ENCODE measurements around the gene AEBP2. TPM values are rescaled to one million over a fixed set of nuclear protein-coding genes. Genes with fewer than 3 reads are reported as not detected.
A peak's percentile ranks its signal among the peaks of the same experiment; 100 is the strongest.

The AEBP2 gene
- total and polyA plus RNA-seq, 4 donors = 8.6 to 78.2 (median 21.6) TPM

DNA sequence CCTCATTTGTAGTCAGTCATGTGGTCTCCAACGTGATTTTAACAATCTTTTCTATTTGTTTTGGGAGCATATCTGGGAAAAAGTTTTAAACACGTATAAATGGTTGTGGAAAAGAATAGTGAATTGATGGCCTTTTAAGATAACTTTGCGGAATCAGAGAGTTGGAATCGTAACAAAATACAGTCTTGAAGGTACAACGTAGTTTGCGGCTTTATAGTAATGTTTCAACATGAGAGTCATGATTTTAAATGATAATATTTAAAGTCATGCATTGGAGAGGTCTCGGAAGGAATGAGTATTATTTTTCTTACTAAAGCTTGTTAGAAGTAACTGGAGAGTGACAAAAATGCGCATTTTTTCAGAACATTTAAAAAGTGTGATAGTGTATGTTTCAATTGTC, 1.6 kb downstream of the AEBP2 start:
- peak overlapping the region; percentile 71 to 92 for H3K9ac ChIP-seq (ENCODE audit: insufficient read depth in 1 of 2, low read length in 2 of 2)
- TF ChIP-seq, protein P1, sequence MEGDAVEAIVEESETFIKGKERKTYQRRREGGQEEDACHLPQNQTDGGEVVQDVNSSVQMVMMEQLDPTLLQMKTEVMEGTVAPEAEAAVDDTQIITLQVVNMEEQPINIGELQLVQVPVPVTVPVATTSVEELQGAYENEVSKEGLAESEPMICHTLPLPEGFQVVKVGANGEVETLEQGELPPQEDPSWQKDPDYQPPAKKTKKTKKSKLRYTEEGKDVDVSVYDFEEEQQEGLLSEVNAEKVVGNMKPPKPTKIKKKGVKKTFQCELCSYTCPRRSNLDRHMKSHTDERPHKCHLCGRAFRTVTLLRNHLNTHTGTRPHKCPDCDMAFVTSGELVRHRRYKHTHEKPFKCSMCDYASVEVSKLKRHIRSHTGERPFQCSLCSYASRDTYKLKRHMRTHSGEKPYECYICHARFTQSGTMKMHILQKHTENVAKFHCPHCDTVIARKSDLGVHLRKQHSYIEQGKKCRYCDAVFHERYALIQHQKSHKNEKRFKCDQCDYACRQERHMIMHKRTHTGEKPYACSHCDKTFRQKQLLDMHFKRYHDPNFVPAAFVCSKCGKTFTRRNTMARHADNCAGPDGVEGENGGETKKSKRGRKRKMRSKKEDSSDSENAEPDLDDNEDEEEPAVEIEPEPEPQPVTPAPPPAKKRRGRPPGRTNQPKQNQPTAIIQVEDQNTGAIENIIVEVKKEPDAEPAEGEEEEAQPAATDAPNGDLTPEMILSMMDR (IDR thresholded peaks at IDR 0.05; ENCODE audit: control extremely low read depth, extremely low read depth) = no peak
- 10 to 19% methylated on average over 8 of the region's 8 CpGs for WGBS, 2 donors
- H3K9me3 ChIP-seq (ENCODE audit: control insufficient read depth in 4 of 4, insufficient read depth in 3 of 4, low read length in 3 of 4) = no peaks in the 10 kb centered on the region
- H3K4me1 ChIP-seq (ENCODE audit: control insufficient read depth in 5 of 5, insufficient read depth in 5 of 5, low read length in 5 of 5) = peaks cover 0 to 14% (median 7%) of the 10 kb centered on the region in 5 donors
- no peaks in the 10 kb centered on the region for H3K27me3 ChIP-seq (ENCODE audit: control insufficient read depth in 3 of 3, insufficient read depth in 3 of 3, low read length in 2 of 3)
- H3K36me3 ChIP-seq (ENCODE audit: control insufficient read depth in 4 of 4, insufficient read depth in 4 of 4, low read length in 4 of 4) = peaks cover 0 to 4% (median 3%) of the 10 kb centered on the region in 4 donors
- peak overlapping the region in 1 of 2 donors; percentile 93 for H3K27ac ChIP-seq (ENCODE audit: low read depth in 1 of 2, low read length in 1 of 2)
- DNase-seq (no peak), ATAC-seq (ENCODE audit: insufficient read depth, low FRiP score) (no peak)
- no peak overlapping the region for H3K4me3 ChIP-seq

DNA sequence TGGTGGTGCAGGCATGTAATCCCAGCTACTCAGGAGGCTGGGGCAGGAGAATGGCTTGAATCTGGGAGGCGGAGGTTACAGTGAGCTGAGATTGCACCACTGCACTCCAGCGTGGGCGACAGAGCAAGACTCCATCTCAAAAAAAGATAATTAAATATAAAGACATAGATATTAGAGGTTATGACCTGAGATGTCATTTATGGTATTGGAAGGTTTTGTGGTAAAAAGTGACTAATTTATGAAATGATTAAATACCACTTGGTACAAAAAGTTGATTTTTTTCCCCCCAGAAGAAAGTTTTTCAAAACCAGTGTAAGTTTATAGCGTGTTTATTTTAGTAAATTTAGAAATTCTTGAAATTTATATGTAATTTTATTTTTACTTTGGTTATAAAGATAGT, 4.3 kb downstream of the AEBP2 start:
- H3K27ac ChIP-seq (ENCODE audit: low read depth in 1 of 2, low read length in 1 of 2) = no peak overlapping the region
- H3K9me3 ChIP-seq (ENCODE audit: control insufficient read depth in 4 of 4, insufficient read depth in 3 of 4, low read length in 3 of 4) = no peaks in the 10 kb centered on the region
- WGBS, 2 donors = 87 to 88% methylated on average over 4 of the region's 4 CpGs
- peaks cover 0 to 4% (median 3%) of the 10 kb centered on the region in 4 donors for H3K36me3 ChIP-seq (ENCODE audit: control insufficient read depth in 4 of 4, insufficient read depth in 4 of 4, low read length in 4 of 4)
- no peak overlapping the region for H3K4me3 ChIP-seq
- H3K9ac ChIP-seq (ENCODE audit: insufficient read depth in 1 of 2, low read length in 2 of 2) = no peak overlapping the region
- ATAC-seq (ENCODE audit: insufficient read depth, low FRiP score) = no peak
- DNase-seq = no peak
- no peaks in the 10 kb centered on the region for H3K27me3 ChIP-seq (ENCODE audit: control insufficient read depth in 3 of 3, insufficient read depth in 3 of 3, low read length in 2 of 3)
- TF ChIP-seq, protein P1 (IDR thresholded peaks at IDR 0.05; ENCODE audit: control extremely low read depth, extremely low read depth) = no peak
- H3K4me1 ChIP-seq (ENCODE audit: control insufficient read depth in 5 of 5, insufficient read depth in 5 of 5, low read length in 5 of 5) = peaks cover 0 to 18% (median 10%) of the 10 kb centered on the region in 5 donors

DNA sequence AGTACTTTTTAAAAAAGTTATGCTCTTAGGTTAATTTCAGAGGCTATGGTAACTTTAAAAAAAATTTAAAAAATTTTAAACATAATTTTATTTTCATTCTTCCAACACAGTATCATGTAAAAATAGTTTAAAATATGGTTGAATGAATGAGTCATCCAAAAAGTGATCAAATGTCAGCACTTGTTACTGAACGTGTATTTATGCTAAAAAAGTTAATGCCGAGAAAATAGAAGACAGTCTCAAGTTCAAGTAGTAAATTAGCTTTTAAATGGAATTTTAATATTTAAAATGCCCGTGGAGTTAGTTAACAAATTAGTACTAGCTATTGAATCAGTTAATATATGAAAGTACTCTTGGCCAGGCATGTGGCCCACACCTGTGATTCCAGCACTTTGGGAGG, 4.8 kb downstream of the AEBP2 start:
- Histone ChIP-seq H3K27ac (ENCODE audit: low read depth in 1 of 2, low read length in 1 of 2) (no peak overlapping the region), H3K4me1 (ENCODE audit: control insufficient read depth in 5 of 5, insufficient read depth in 5 of 5, low read length in 5 of 5) (peaks cover 0 to 20% (median 12%) of the 10 kb centered on the region in 5 donors), H3K27me3 (ENCODE audit: control insufficient read depth in 3 of 3, insufficient read depth in 3 of 3, low read length in 2 of 3) (no peaks in the 10 kb centered on the region), H3K36me3 (ENCODE audit: control insufficient read depth in 4 of 4, insufficient read depth in 4 of 4, low read length in 4 of 4) (peaks cover 0 to 4% (median 4%) of the 10 kb centered on the region in 4 donors), H3K9ac (ENCODE audit: insufficient read depth in 1 of 2, low read length in 2 of 2) (no peak overlapping the region), H3K4me3 (no peak overlapping the region), H3K9me3 (ENCODE audit: control insufficient read depth in 4 of 4, insufficient read depth in 3 of 4, low read length in 3 of 4) (no peaks in the 10 kb centered on the region)
- WGBS, 2 donors = 58 to 73% methylated on average over 3 of the region's 3 CpGs
- no peak for DNase-seq
- ATAC-seq (ENCODE audit: insufficient read depth, low FRiP score) = no peak
- TF ChIP-seq, protein P1 (IDR thresholded peaks at IDR 0.05; ENCODE audit: control extremely low read depth, extremely low read depth) = no peak

DNA sequence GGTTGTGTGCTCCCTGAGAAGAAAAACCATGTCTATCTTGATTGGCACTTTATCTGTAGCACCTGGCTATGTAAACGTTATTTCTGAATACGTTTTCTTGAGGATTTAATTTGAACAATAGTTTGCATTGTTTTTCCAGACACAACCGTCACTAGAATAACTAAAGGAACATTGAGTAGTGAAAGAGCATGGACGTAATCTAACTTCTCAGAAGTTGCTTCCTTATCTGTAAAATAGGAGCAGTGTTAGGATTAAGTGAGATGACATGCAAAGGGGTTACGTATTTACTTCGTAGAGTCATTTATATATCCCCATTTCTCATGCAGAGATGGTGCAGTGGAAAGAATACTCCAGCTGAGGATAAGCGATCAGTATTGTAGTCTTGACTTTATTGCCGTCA, 8.1 kb downstream of the AEBP2 start:
- TF ChIP-seq, protein P1 (IDR thresholded peaks at IDR 0.05; ENCODE audit: control extremely low read depth, extremely low read depth) = no peak
- H3K4me1 ChIP-seq (ENCODE audit: control insufficient read depth in 5 of 5, insufficient read depth in 5 of 5, low read length in 5 of 5) = peaks cover 0 to 21% (median 12%) of the 10 kb centered on the region in 5 donors
- no peak for ATAC-seq (ENCODE audit: insufficient read depth, low FRiP score)

More for the DNA sequence above, 8.1 kb downstream of the AEBP2 start:
- peaks cover 0 to 4% (median 4%) of the 10 kb centered on the region in 4 donors for H3K36me3 ChIP-seq (ENCODE audit: control insufficient read depth in 4 of 4, insufficient read depth in 4 of 4, low read length in 4 of 4)
- no peaks in the 10 kb centered on the region for H3K27me3 ChIP-seq (ENCODE audit: control insufficient read depth in 3 of 3, insufficient read depth in 3 of 3, low read length in 2 of 3)
- H3K4me3 ChIP-seq = no peak overlapping the region
- no peaks in the 10 kb centered on the region for H3K9me3 ChIP-seq (ENCODE audit: control insufficient read depth in 4 of 4, insufficient read depth in 3 of 4, low read length in 3 of 4)
- no peak overlapping the region for H3K9ac ChIP-seq (ENCODE audit: insufficient read depth in 1 of 2, low read length in 2 of 2)
- no peak for DNase-seq
- no peak overlapping the region for H3K27ac ChIP-seq (ENCODE audit: low read depth in 1 of 2, low read length in 1 of 2)
- WGBS, 2 donors = 85 to 88% methylated on average over 8 of the region's 8 CpGs
